DND-41 (cell line): Measurements from ENCODE around the gene FBXW7.

Experiments
- ATAC-seq: fragments of 200-7000 bp; cut with Tn5 transposase; 3 replicates; pipeline ENCODE4 v1.9.1; 2021; ENCODE audit warnings: low read depth; ENCODE audit not compliant: insufficient read depth
- DNase-seq: peaks from one replicate; pipeline ENCODE4 v3.0.0-alpha.2; 2020
- H2AFZ ChIP-seq: 2 replicates; pipeline ENCODE4 v1.6.0; 2012; ENCODE audit warnings: low read depth, low read length
- H3K27ac ChIP-seq: 2 replicates; pipeline ENCODE4 v1.5.1; 2012; ENCODE audit warnings: low read length, inconsistent platforms
- H3K27me3 ChIP-seq: fragments of 200-600 bp; sonication (generic); 2 replicates; pipeline ENCODE4 v1.6.0; 2012; ENCODE audit warnings: low read length, mild to moderate bottlenecking, inconsistent platforms; ENCODE audit not compliant: insufficient read depth, poor library complexity
- H3K36me3 ChIP-seq: 2 replicates; pipeline ENCODE4 v1.5.1; 2012; ENCODE audit warnings: low read length, inconsistent platforms; ENCODE audit not compliant: insufficient read depth
- H3K4me1 ChIP-seq: 2 replicates; pipeline ENCODE4 v1.5.1; 2012; ENCODE audit warnings: mild to moderate bottlenecking, low read length; ENCODE audit not compliant: insufficient read depth
- H3K4me2 ChIP-seq: 2 replicates; pipeline ENCODE4 v1.6.0; 2012; ENCODE audit warnings: mild to moderate bottlenecking, moderate library complexity, low read length, inconsistent platforms; ENCODE audit not compliant: insufficient read depth
- H3K4me3 ChIP-seq, 2 experiments: fragments of 200-600 bp in 1 of 2; shearing (Covaris generic) in 1 of 2; 2 replicates each; pipeline ENCODE4 v1.5.1; 2012 to 2016; ENCODE audit warnings: inconsistent platforms in 2 of 2, low read length in 2 of 2, mild to moderate bottlenecking in 2 of 2, low read depth in 1 of 2, moderate library complexity in 1 of 2
- H3K79me2 ChIP-seq: 2 replicates; pipeline ENCODE4 v1.6.0; 2012; ENCODE audit warnings: low read length, inconsistent platforms; ENCODE audit not compliant: insufficient read depth
- H3K9ac ChIP-seq: 2 replicates; pipeline ENCODE4 v1.6.0; 2012; ENCODE audit warnings: low read depth, mild to moderate bottlenecking, inconsistent platforms, low read length, moderate library complexity
- H3K9me3 ChIP-seq: 2 replicates; pipeline ENCODE4 v1.5.1; 2012; ENCODE audit warnings: low read length, moderate library complexity, mild to moderate bottlenecking, inconsistent platforms; ENCODE audit not compliant: insufficient read depth, severe bottlenecking
- H4K20me1 ChIP-seq: 2 replicates; pipeline ENCODE4 v1.6.0; 2012; ENCODE audit warnings: low read length; ENCODE audit not compliant: insufficient read depth
- CTCF ChIP-seq: IDR thresholded peaks from 2 replicates; pipeline ENCODE4 v1.5.1; 2012; ENCODE audit warnings: borderline replicate concordance, low read length, moderate library complexity, mild to moderate bottlenecking; ENCODE audit not compliant: poor library complexity, severe bottlenecking; ENCODE audit errors: extremely low read depth
- EZH2 ChIP-seq: IDR thresholded peaks from 3 replicates; pipeline ENCODE4 v1.6.1; 2012; ENCODE audit warnings: borderline replicate concordance, low read depth, mild to moderate bottlenecking, moderate library complexity, low read length, inconsistent platforms; ENCODE audit not compliant: severe bottlenecking

Gene FBXW7

GRCh38 chr4:152436384-152436783 is 99.5 kb downstream of the FBXW7 start:
- H4K20me1 ChIP-seq = 0 out of 2 replicates have a peak, but pooled peaks cover 2% of the 10 kb centered on the region

GRCh38 chr4:152434011-152434410 is 101.9 kb downstream of the FBXW7 start:
- Histone ChIP-seq H3K9me3 (no peaks in the 10 kb centered on the region), H3K79me2 (peaks cover 2% of the 10 kb centered on the region; the same call in 1 of the 2 replicates), H2AFZ (no peak overlapping the region), H3K36me3 (no peaks in the 10 kb centered on the region), H3K27me3 (no peaks in the 10 kb centered on the region), H4K20me1 (0 out of 2 replicates have a peak, but pooled peaks cover 2% of the 10 kb centered on the region), H3K9ac (no peak overlapping the region), H3K4me3 (no peak overlapping the region), H3K4me2 (no peak overlapping the region), H3K4me1 (no peaks in the 10 kb centered on the region), H3K27ac (no peak overlapping the region)
- DNase-seq (no peak), ATAC-seq (no peak)
- TF ChIP-seq CTCF = no peak
- TF ChIP-seq EZH2 = no peak

More at GRCh38 chr4:152436384-152436783, 99.5 kb downstream of the FBXW7 start:
- Histone ChIP-seq H3K4me1 (no peaks in the 10 kb centered on the region), H3K4me3 (no peak overlapping the region), H3K9me3 (no peaks in the 10 kb centered on the region), H3K36me3 (no peaks in the 10 kb centered on the region), H3K4me2 (no peak overlapping the region), H3K9ac (no peak overlapping the region), H3K79me2 (peaks cover 6% of the 10 kb centered on the region; the same call in 1 of the 2 replicates), H3K27ac (no peak overlapping the region), H3K27me3 (no peaks in the 10 kb centered on the region), H2AFZ (no peak overlapping the region)
- no peak for DNase-seq
- ATAC-seq = no peak
- TF ChIP-seq EZH2 (no peak), CTCF (peak; percentile 36)

GRCh38 chr4:152431784-152432183 is 104.1 kb downstream of the FBXW7 start:
- H3K79me2 ChIP-seq = peaks cover 2% of the 10 kb centered on the region; the same call in 1 of the 2 replicates
- no peaks in the 10 kb centered on the region for H3K27me3 ChIP-seq
- no peaks in the 10 kb centered on the region for H3K4me1 ChIP-seq
- H4K20me1 ChIP-seq = 0 out of 2 replicates have a peak, but pooled peaks cover 2% of the 10 kb centered on the region
- no peaks in the 10 kb centered on the region for H3K36me3 ChIP-seq
- H3K9ac ChIP-seq = no peak overlapping the region
- no peaks in the 10 kb centered on the region for H3K9me3 ChIP-seq
- ATAC-seq = no peak
- no peak overlapping the region for H3K4me2 ChIP-seq
- TF ChIP-seq EZH2 (no peak), CTCF (no peak)
- no peak for DNase-seq
- H3K4me3 ChIP-seq = no peak overlapping the region
- H2AFZ ChIP-seq = no peak overlapping the region
- H3K27ac ChIP-seq = no peak overlapping the region
